LNCaP clone FGC (cell line): Measurements from ENCODE around the gene NIPSNAP2.
A peak's percentile ranks its signal among the peaks of the same experiment; 100 is the strongest.
"Not testable (repeated sequence)": the region's sequence is repeated elsewhere in the genome, so short reads cannot be mapped to it uniquely, and the experiment has no call there.

Experiments used
- DNase-seq: peaks from one replicate; pipeline ENCODE4 v3.0.0-alpha.2; 2011; ENCODE audit warnings: low read depth
- H3K4me3 ChIP-seq: 2 replicates; pipeline ENCODE4 v1.5.1; 2011; ENCODE audit warnings: mild to moderate bottlenecking, low read depth, low read length, control low read depth
- CTCF ChIP-seq: IDR thresholded peaks from 2 replicates; pipeline ENCODE4 v1.5.1; 2012; ENCODE audit warnings: mild to moderate bottlenecking; ENCODE audit not compliant: control insufficient read depth, insufficient read depth; ENCODE audit errors: extremely low read depth

The NIPSNAP2 gene

GRCh38 chr7:55951637-55952351 lies 12.6 kb upstream of the NIPSNAP2 start, which contains the start of gene MRPS17:
Gene MRPS17, plus strand, starts transcription at chr7:55951877. Its CDS starts 1,319 bp downstream, at chr7:55953196.
- H3K4me3 ChIP-seq: peak within 1 kb of the TSS; percentile 72
- peak; percentile 87 for DNase-seq
- TF ChIP-seq CTCF: no peak

GRCh38 chr7:55952352-55952671 lies 12.1 kb upstream of the NIPSNAP2 start:
- H3K4me3 ChIP-seq: peak overlapping the region; percentile 72
- not testable (repeated sequence) for DNase-seq

- DNase-seq: no peak
- H3K4me3 ChIP-seq: no peak overlapping the region
- TF ChIP-seq CTCF: no peak
These were observed 10.5 kb upstream of the NIPSNAP2 start for GRCh38 chr7:55953707-55954475.

GRCh38 chr7:55957190-55957589 lies 7.2 kb upstream of the NIPSNAP2 start:
- DNase-seq: no peak
- TF ChIP-seq CTCF: no peak
- H3K4me3 ChIP-seq: no peak overlapping the region

- TF ChIP-seq CTCF: no peak
- DNase-seq: no peak
These were observed 2.4 kb upstream of the NIPSNAP2 start for GRCh38 chr7:55962014-55962413.

GRCh38 chr7:55963584-55964168 lies 709 bp upstream of the NIPSNAP2 start:
- DNase-seq: no peak
- no peak for TF ChIP-seq CTCF
- peak overlapping the region; percentile 44 for H3K4me3 ChIP-seq

More at GRCh38 chr7:55962014-55962413, 2.4 kb upstream of the NIPSNAP2 start:
- H3K4me3 ChIP-seq: no peak overlapping the region

- peak overlapping the region; percentile 73 for H3K4me3 ChIP-seq
- TF ChIP-seq CTCF: no peak
- DNase-seq: no peak
These were observed 700 bp downstream of the NIPSNAP2 start for GRCh38 chr7:55965100-55965470.
